Subcutaneous abdominal adipose tissue (tissue), 5 donors: ENCODE data around the gene SCAF1.

Experiments
- H3K27ac ChIP-seq: one replicate; pipeline ENCODE4 v1.7.0; 2013; ENCODE audit warnings: low read depth, mild to moderate bottlenecking, inconsistent platforms, low read length, moderate library complexity
- H3K27me3 ChIP-seq, 5 donors: one replicate each; pipeline ENCODE4 v1.7.0; 2013; ENCODE audit warnings: low read length in 5 of 5, inconsistent platforms in 1 of 5; ENCODE audit not compliant: control insufficient read depth in 5 of 5, insufficient read depth in 4 of 5
- H3K36me3 ChIP-seq, 5 donors: one replicate each; pipeline ENCODE4 v1.7.0; 2013; ENCODE audit warnings: low read length in 5 of 5; ENCODE audit not compliant: control insufficient read depth in 5 of 5, insufficient read depth in 5 of 5
- H3K4me1 ChIP-seq, 5 donors: one replicate each; pipeline ENCODE4 v1.7.0; 2013; ENCODE audit warnings: low read length in 5 of 5, mild to moderate bottlenecking in 3 of 5, moderate library complexity in 1 of 5; ENCODE audit not compliant: control insufficient read depth in 5 of 5, insufficient read depth in 5 of 5
- H3K4me3 ChIP-seq, 5 donors: one replicate each; pipeline ENCODE4 v1.7.0; 2013; ENCODE audit warnings: low read length in 5 of 5, low read depth in 1 of 5
- H3K9ac ChIP-seq, 5 donors: one replicate each; pipeline ENCODE4 v1.7.0; 2013; ENCODE audit warnings: low read length in 5 of 5, mild to moderate bottlenecking in 4 of 5, moderate library complexity in 3 of 5
- H3K9me3 ChIP-seq, 5 donors: one replicate each; pipeline ENCODE4 v1.7.0; 2013; ENCODE audit warnings: low read length in 5 of 5; ENCODE audit not compliant: control insufficient read depth in 5 of 5
- donor health status: healthy.
- donor health status: healthy.
- donor health status: healthy.
- donor health status: healthy.
- donor health status: healthy.

The SCAF1 gene

GRCh38 chr19:49704888-49705642 is 63.1 kb downstream of the SCAF1 start:
- Histone ChIP-seq H3K4me3 (no peak overlapping the region), H3K27me3 (peaks cover 0 to 18% (median 5%) of the 10 kb centered on the region in 5 donors), H3K27ac (no peak overlapping the region), H3K36me3 (no peaks in the 10 kb centered on the region), H3K9me3 (no peaks in the 10 kb centered on the region), H3K4me1 (no peaks in the 10 kb centered on the region), H3K9ac (no peak overlapping the region)

DNA sequence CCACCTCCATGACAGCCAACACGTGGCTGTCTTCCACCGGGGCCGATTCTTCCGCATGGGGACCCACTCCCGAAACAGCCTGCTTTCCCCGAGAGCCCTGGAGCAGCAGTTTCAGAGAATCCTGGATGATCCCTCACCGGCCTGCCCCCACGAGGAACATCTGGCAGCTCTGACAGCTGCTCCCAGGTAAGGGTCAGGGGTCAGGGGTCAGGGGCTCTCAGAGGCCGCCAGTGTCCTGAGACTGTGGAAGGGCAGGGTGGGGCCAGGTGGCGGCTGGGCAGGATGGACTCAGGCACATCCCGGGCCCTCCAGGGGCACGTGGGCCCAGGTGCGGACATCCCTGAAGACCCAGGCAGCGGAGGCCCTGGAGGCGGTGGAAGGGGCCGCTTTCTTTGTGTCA is 63.9 kb downstream of the SCAF1 start:
- H3K36me3 ChIP-seq = no peaks in the 10 kb centered on the region
- no peaks in the 10 kb centered on the region for H3K9me3 ChIP-seq

More for the DNA sequence above, 63.9 kb downstream of the SCAF1 start:
- H3K4me3 ChIP-seq = no peak overlapping the region
- no peak overlapping the region for H3K27ac ChIP-seq
- peaks cover 0 to 9% (median 3%) of the 10 kb centered on the region in 5 donors for H3K27me3 ChIP-seq
- H3K4me1 ChIP-seq = no peaks in the 10 kb centered on the region
- no peak overlapping the region for H3K9ac ChIP-seq
